Neural cell (in vitro differentiated cells): ENCODE data around the gene NPHP4.

ENCODE experiments used
- EZH2 ChIP-seq: fragments of 200-600, 300-800 bp; shearing (Covaris generic), sonication (generic); IDR thresholded peaks from 2 replicates; pipeline ENCODE4 v1.6.1; 2014; ENCODE audit warnings: antibody characterized with exemption, low read length, borderline replicate concordance, mild to moderate bottlenecking; ENCODE audit not compliant: insufficient read depth, poor library complexity, severe bottlenecking
- POLR2AphosphoS5 ChIP-seq: IDR thresholded peaks from 2 replicates; pipeline ENCODE4 v1.6.1; 2012
- RAD21 ChIP-seq: fragments of 450-650 bp; conservative IDR thresholded peaks from 2 replicates; pipeline ENCODE4 v1.6.1; 2014; ENCODE audit warnings: antibody characterized with exemption, mild to moderate bottlenecking, moderate library complexity
- TAF1 ChIP-seq: IDR thresholded peaks from 2 replicates; pipeline ENCODE4 v1.6.1; 2012; ENCODE audit warnings: low read depth
- TF ChIP-seq, protein P1 (sequence below): fragments of 450-650 bp; IDR thresholded peaks from 2 replicates; pipeline ENCODE4 v1.5.1; 2014; ENCODE audit warnings: antibody characterized with exemption, mild to moderate bottlenecking, moderate library complexity; ENCODE audit not compliant: poor library complexity, severe bottlenecking
- TF ChIP-seq, protein P2 (sequence below): IDR thresholded peaks from 2 replicates; pipeline ENCODE4 v1.6.1; 2012; ENCODE audit warnings: borderline replicate concordance

DNA sequence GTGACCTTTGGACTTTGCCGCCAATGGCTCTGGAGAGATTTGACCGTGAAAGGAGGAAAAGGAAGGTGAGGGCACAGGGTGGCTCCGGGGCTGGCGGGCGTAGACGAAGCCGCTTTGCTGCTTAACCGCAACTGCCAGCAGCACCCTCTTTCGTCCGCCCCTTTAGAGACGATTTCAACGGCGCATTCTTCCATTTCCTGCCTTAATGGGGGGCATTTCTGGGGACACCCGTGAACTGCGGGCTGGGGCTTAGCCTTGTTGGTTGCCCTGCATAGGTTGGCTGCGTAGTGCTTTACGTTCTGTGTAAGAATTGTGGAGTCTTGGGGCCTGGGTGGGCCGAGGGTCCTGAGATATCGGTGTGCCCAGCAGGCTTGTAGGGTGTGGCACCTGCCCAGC is 6.7 kb upstream of the NPHP4 start:
- TF ChIP-seq POLR2AphosphoS5 (no peak), RAD21 (no peak), EZH2 (no peak), TAF1 (no peak)
- TF ChIP-seq, protein P1, sequence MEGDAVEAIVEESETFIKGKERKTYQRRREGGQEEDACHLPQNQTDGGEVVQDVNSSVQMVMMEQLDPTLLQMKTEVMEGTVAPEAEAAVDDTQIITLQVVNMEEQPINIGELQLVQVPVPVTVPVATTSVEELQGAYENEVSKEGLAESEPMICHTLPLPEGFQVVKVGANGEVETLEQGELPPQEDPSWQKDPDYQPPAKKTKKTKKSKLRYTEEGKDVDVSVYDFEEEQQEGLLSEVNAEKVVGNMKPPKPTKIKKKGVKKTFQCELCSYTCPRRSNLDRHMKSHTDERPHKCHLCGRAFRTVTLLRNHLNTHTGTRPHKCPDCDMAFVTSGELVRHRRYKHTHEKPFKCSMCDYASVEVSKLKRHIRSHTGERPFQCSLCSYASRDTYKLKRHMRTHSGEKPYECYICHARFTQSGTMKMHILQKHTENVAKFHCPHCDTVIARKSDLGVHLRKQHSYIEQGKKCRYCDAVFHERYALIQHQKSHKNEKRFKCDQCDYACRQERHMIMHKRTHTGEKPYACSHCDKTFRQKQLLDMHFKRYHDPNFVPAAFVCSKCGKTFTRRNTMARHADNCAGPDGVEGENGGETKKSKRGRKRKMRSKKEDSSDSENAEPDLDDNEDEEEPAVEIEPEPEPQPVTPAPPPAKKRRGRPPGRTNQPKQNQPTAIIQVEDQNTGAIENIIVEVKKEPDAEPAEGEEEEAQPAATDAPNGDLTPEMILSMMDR, result no peak
- TF ChIP-seq, protein P2, sequence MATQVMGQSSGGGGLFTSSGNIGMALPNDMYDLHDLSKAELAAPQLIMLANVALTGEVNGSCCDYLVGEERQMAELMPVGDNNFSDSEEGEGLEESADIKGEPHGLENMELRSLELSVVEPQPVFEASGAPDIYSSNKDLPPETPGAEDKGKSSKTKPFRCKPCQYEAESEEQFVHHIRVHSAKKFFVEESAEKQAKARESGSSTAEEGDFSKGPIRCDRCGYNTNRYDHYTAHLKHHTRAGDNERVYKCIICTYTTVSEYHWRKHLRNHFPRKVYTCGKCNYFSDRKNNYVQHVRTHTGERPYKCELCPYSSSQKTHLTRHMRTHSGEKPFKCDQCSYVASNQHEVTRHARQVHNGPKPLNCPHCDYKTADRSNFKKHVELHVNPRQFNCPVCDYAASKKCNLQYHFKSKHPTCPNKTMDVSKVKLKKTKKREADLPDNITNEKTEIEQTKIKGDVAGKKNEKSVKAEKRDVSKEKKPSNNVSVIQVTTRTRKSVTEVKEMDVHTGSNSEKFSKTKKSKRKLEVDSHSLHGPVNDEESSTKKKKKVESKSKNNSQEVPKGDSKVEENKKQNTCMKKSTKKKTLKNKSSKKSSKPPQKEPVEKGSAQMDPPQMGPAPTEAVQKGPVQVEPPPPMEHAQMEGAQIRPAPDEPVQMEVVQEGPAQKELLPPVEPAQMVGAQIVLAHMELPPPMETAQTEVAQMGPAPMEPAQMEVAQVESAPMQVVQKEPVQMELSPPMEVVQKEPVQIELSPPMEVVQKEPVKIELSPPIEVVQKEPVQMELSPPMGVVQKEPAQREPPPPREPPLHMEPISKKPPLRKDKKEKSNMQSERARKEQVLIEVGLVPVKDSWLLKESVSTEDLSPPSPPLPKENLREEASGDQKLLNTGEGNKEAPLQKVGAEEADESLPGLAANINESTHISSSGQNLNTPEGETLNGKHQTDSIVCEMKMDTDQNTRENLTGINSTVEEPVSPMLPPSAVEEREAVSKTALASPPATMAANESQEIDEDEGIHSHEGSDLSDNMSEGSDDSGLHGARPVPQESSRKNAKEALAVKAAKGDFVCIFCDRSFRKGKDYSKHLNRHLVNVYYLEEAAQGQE, result no peak
